ENCODE measurements around the gene NAV2. TPM values are rescaled to one million over a fixed set of nuclear protein-coding genes. Genes with fewer than 3 reads are reported as not detected.
"Not testable (repeated sequence)": the region's sequence is repeated elsewhere in the genome, so short reads cannot be mapped to it uniquely, and the experiment has no call there.

Gene NAV2
- total RNA-seq, 2 experiments from 2014 or later = 0.23 to 0.36 TPM

DNA sequence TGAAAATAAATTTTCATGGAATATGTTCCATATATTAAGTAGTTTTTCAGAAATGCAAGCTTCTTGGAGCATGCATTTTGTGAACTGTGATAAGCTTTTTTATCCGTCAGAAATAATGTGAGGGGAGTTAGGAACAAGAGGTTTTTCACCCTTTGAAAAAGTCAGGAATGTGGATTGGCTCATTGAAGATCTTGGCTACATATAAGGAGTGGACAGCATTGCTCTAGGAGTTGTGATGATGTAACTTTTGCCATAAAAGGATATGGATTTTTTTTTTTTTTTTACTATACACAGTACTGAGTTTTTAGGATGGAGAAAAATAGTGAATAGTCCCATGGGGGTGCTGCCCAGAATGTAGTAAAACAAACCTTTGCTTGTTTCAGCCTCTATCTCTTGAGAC lies 180.2 kb downstream of the NAV2 start:
- POLR2A ChIA-PET = no interaction called here
- Mint-ChIP-seq H3K9me3 (no peaks in the 10 kb centered on the region), H3K36me3 (ENCODE audit: low read depth) (no peaks in the 10 kb centered on the region), H3K27me3 (peaks cover 1% of the 10 kb centered on the region), H3K4me1 (ENCODE audit: low read depth) (no peaks in the 10 kb centered on the region), H3K4me3 (no peak overlapping the region), H3K27ac (no peak overlapping the region)
- ATAC-seq (no peak), DNase-seq (no peak)
- intact Hi-C loops (cut with micrococcal nuclease) = no loop called here
- CTCF ChIA-PET = no interaction called here
- no peak for TF ChIP-seq CTCF (IDR thresholded peaks at IDR 0.05)

GRCh38 chr11:19894404-19894803 lies 181.8 kb downstream of the NAV2 start:
- no peak for DNase-seq
- Mint-ChIP-seq H3K27ac (no peak overlapping the region), H3K36me3 (ENCODE audit: low read depth) (no peaks in the 10 kb centered on the region), H3K9me3 (no peaks in the 10 kb centered on the region), H3K27me3 (peaks cover 1% of the 10 kb centered on the region), H3K4me1 (ENCODE audit: low read depth) (no peaks in the 10 kb centered on the region), H3K4me3 (no peak overlapping the region)
- no peak for TF ChIP-seq CTCF (IDR thresholded peaks at IDR 0.05)
- ChIA-PET POLR2A (no interaction called here), CTCF (interaction anchor here (1.1 kb wide), 1 partner anchor 9 kb away, joined by 6 read pairs; no protein-coding TSS in a partner anchor)
- intact Hi-C loops (cut with micrococcal nuclease) = no loop called here
- no peak for ATAC-seq

GRCh38 chr11:19895037-19895436 lies 182.4 kb downstream of the NAV2 start:
- H3K4me3 Mint-ChIP-seq; H3K9me3 Mint-ChIP-seq; H3K27me3 Mint-ChIP-seq; CTCF ChIA-PET; DNase-seq; H3K4me1 Mint-ChIP-seq (ENCODE audit: low read depth); ATAC-seq; H3K27ac Mint-ChIP-seq; intact Hi-C loops (cut with micrococcal nuclease); POLR2A ChIA-PET; H3K36me3 Mint-ChIP-seq (ENCODE audit: low read depth): not testable (repeated sequence)

GRCh38 chr11:19895776-19896175 lies 183.1 kb downstream of the NAV2 start:
- intact Hi-C loops (cut with micrococcal nuclease) = no loop called here
- no peak for ATAC-seq

GRCh38 chr11:19903620-19904069 lies 191.0 kb downstream of the NAV2 start:
- Mint-ChIP-seq H3K9me3 (no peaks in the 10 kb centered on the region), H3K36me3 (ENCODE audit: low read depth) (no peaks in the 10 kb centered on the region), H3K4me3 (no peak overlapping the region), H3K27ac (no peak overlapping the region), H3K27me3 (no peaks in the 10 kb centered on the region), H3K4me1 (ENCODE audit: low read depth) (no peaks in the 10 kb centered on the region)
- CTCF ChIA-PET = interaction anchor here (0.6 to 1.9 kb wide), 13 partner anchors 9 to 350 kb away, joined by 3 to 11 read pairs (median 3); no protein-coding TSS in a partner anchor
- peak; percentile 73 for TF ChIP-seq CTCF (IDR thresholded peaks at IDR 0.05)
- ATAC-seq = no peak
- peak; percentile 76 for DNase-seq
- POLR2A ChIA-PET = no interaction called here
- intact Hi-C loops (cut with micrococcal nuclease) = loop anchor here (5.0 kb wide), 1 partner anchor 336 kb away; no protein-coding TSS in a partner anchor

More at GRCh38 chr11:19895776-19896175, 183.1 kb downstream of the NAV2 start:
- no peak for TF ChIP-seq CTCF (IDR thresholded peaks at IDR 0.05)
- no peak for DNase-seq
- Mint-ChIP-seq H3K4me1 (ENCODE audit: low read depth) (no peaks in the 10 kb centered on the region), H3K27me3 (peaks cover 1% of the 10 kb centered on the region), H3K4me3 (no peak overlapping the region), H3K27ac (no peak overlapping the region), H3K36me3 (ENCODE audit: low read depth) (no peaks in the 10 kb centered on the region), H3K9me3 (no peaks in the 10 kb centered on the region)
- POLR2A ChIA-PET = no interaction called here
- CTCF ChIA-PET = no interaction called here
